Endothelial cell (in vitro differentiated cells): ENCODE measurements around the gene MTCH1. TPM values are rescaled to one million over a fixed set of nuclear protein-coding genes. Genes with fewer than 3 reads are reported as not detected.
A peak's percentile ranks its signal among the peaks of the same experiment; 100 is the strongest.

Experiments
- DNase-seq: peaks from one replicate; pipeline ENCODE4 v3.0.0; 2021; ENCODE audit warnings: low spot score
- H3K27ac Mint-ChIP-seq: one replicate; pipeline ENCODE4 v1.8.0; 2021; ENCODE audit warnings: mixed read lengths, inconsistent platforms; ENCODE audit not compliant: unreplicated experiment
- H3K27me3 Mint-ChIP-seq: one replicate; pipeline ENCODE4 v1.8.0; 2021; ENCODE audit warnings: mild to moderate bottlenecking, moderate library complexity, mixed read lengths, inconsistent platforms; ENCODE audit not compliant: unreplicated experiment
- H3K36me3 Mint-ChIP-seq: one replicate; pipeline ENCODE4 v1.8.0; 2021; ENCODE audit warnings: mild to moderate bottlenecking, low read depth, mixed read lengths, inconsistent platforms; ENCODE audit not compliant: unreplicated experiment
- H3K4me1 Mint-ChIP-seq: one replicate; pipeline ENCODE4 v1.8.0; 2021; ENCODE audit warnings: mild to moderate bottlenecking, mixed read lengths, inconsistent platforms; ENCODE audit not compliant: unreplicated experiment
- H3K4me3 Mint-ChIP-seq: one replicate; pipeline ENCODE4 v1.8.0; 2021; ENCODE audit warnings: mild to moderate bottlenecking, mixed read lengths, inconsistent platforms; ENCODE audit not compliant: unreplicated experiment
- H3K9me3 Mint-ChIP-seq: one replicate; pipeline ENCODE4 v1.8.0; 2021; ENCODE audit warnings: mixed read lengths, inconsistent platforms; ENCODE audit not compliant: unreplicated experiment
- total RNA-seq: library from RNA; stranded (reverse); fragmentation: NEBNext Ultra II Directional; extraction: Animal tissue kit (Norgen Biotek cat#: 25700); gene quantifications from one replicate; pipeline ENCODE4 v1.2.1, GENCODE V29; 2021; ENCODE audit not compliant: unreplicated experiment
- TF ChIP-seq, protein P1 (sequence below): fragments of 200-600 bp; sonication (generic); IDR thresholded peaks from one replicate; pipeline ENCODE4 v1.5.0; 2021; ENCODE audit warnings: antibody characterized with exemption; ENCODE audit not compliant: unreplicated experiment

The MTCH1 gene
- total RNA-seq, 1 donor from 2014 or later, result 304 TPM

DNA sequence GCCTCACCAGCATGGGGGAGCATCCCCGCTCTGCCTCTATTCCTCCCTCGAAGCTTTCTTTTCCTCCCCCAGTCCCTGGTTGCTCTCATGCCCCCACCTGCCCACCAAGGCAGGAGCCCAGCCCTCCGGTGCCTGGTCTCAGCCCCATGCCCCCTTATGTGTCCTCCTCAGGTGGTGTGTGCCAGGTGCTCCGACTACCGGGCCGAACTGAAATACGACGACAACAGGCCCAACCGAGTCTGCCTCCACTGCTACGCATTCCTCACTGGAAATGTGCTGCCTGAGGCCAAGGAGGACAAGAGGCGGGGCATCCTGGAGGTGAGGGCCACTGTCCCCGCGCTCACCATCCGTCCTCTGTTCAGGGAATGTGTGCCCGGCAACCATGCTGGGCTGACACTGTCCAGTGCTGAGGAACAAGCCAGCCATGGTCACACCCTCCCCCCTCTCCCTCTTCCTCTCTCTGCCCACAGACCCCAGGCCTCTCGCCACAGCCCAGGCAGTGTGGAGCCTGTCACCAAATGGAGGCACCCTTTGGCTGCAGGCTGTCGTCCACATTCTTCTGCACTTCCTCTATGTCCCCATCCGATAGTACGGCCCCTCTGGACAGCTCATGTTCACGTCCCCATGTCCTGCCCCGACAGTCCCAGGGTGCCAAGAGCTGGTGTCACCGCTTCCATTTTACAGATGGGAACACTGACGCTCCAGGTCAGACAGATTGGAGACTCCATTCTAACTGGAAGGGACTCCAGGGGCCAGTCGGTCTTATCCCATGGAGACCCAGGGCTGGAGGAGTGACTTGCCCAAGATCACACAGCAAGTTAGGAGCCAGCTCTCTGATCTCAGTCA, 39.8 kb upstream of the MTCH1 start:
- no peak for DNase-seq
- Mint-ChIP-seq H3K27me3 (peaks cover 4% of the 10 kb centered on the region), H3K4me3 (peak overlapping the region; percentile 47), H3K27ac (no peak overlapping the region), H3K36me3 (no peaks in the 10 kb centered on the region), H3K9me3 (no peaks in the 10 kb centered on the region), H3K4me1 (no peaks in the 10 kb centered on the region)
- TF ChIP-seq, protein P1, sequence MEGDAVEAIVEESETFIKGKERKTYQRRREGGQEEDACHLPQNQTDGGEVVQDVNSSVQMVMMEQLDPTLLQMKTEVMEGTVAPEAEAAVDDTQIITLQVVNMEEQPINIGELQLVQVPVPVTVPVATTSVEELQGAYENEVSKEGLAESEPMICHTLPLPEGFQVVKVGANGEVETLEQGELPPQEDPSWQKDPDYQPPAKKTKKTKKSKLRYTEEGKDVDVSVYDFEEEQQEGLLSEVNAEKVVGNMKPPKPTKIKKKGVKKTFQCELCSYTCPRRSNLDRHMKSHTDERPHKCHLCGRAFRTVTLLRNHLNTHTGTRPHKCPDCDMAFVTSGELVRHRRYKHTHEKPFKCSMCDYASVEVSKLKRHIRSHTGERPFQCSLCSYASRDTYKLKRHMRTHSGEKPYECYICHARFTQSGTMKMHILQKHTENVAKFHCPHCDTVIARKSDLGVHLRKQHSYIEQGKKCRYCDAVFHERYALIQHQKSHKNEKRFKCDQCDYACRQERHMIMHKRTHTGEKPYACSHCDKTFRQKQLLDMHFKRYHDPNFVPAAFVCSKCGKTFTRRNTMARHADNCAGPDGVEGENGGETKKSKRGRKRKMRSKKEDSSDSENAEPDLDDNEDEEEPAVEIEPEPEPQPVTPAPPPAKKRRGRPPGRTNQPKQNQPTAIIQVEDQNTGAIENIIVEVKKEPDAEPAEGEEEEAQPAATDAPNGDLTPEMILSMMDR, result no peak

DNA sequence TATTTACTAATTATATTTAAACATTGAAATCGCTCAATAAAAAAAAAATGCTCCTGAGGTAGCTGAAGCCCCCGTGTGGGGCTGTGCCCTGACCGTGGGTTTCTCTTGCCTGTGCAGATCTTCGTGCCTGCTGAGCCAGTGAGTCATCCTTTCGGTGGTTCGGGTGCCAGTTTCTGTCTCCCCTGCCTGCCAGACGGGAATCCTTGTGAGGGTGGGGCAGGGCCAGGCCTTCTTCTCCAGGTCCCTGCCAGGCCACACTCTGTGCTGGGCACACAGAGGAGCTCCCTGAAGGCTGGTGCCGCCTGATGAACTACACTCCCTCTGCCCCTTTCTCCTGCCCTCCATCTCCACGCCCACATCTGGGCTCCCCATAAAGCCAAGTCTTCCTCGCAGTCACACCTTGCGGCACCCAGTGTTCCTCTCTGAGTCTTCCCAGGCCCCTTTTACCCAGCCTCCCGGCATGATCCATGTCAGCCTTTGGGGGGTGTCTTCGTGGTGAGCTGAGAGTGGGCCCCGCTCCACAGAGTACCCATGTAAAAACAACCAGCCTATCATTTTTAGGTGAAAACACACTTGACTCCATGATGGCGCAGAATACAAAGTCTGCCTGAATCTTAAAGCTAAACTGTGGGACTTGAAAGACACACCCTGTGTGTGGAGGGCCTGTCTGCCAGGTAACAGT, 38.8 kb upstream of the MTCH1 start:
- Mint-ChIP-seq H3K36me3 (no peaks in the 10 kb centered on the region), H3K4me1 (no peaks in the 10 kb centered on the region), H3K27me3 (peaks cover 6% of the 10 kb centered on the region), H3K4me3 (no peak overlapping the region), H3K9me3 (no peaks in the 10 kb centered on the region), H3K27ac (no peak overlapping the region)
- TF ChIP-seq, protein P1, result no peak
- DNase-seq, result no peak

DNA sequence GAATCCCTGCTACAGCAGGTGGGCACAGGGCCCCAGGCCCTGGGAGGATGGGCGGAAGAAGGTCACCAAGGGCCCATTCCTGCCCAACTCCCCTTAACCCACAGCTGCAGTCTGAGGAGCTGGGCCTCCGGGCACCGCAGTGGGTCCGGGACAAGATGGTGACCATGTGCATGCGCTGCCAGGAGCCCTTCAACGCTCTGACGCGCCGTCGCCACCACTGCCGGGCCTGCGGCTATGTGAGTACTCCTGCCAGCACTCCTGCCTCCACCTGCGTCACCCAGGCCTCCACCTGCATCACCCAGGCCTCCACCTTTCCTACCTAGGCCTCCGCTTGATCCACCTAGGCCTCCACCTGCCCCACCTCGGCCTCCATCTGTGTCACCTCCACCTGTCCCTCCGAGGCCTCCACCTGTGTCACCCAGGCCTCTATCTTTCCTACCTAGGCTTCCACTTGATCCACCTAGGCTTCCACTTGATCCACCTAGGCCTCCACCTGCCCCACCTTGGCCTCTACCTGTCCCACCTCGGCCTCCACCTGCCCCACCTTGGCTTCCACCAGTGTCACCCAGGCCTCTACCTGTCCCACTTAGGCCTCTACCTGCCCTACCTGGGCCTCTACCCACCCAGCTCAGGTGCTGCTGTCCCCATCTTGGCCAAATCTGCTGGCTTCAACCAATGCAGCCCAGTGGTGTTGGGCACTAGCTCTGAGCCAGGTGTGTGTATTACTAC, 36.3 kb upstream of the MTCH1 start:
- Mint-ChIP-seq H3K4me1 (peaks cover 2% of the 10 kb centered on the region), H3K9me3 (no peaks in the 10 kb centered on the region), H3K4me3 (no peak overlapping the region), H3K36me3 (no peaks in the 10 kb centered on the region), H3K27ac (no peak overlapping the region), H3K27me3 (peaks cover 6% of the 10 kb centered on the region)
- TF ChIP-seq, protein P1, result no peak
- no peak for DNase-seq

DNA sequence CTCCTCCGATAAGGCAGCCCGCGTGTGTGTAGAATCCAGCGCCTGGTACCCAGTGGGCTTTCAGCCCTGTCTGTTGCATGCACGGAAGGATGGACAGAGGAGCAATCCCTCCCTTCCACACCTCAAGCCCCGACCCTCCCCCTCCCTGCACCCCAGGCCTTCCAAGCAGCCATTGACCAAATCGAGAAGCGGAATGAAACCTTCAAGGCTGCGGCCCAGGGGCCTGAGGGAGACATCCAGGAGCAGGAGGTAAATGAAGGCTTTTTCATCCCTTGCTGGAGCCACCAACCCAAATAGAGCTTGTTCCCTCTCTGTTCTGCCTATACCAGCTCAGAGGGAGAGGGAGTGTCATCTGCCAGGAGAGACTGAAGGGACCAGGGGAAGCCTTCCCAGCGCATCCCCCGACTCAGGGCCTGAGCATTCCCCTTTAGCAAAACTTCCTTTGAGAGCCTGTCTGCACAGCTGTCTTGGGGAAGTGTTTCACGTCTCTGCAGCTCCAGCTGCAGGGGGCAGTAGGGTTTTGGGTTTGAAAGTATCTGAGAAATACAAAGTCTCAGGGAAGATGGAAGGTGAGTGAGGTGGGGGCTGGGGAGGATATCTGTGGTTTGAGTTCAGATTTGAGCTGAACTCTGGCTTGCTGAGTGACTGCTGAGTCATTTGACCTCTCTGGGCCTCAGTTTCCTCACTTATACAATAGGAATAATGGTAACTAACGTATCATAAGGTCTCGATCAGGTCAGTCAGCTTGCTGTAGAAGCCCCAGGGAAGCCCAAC, 35.5 kb upstream of the MTCH1 start:
- Mint-ChIP-seq H3K4me1 (peaks cover 2% of the 10 kb centered on the region), H3K36me3 (no peaks in the 10 kb centered on the region), H3K27me3 (peaks cover 6% of the 10 kb centered on the region), H3K4me3 (no peak overlapping the region), H3K9me3 (no peaks in the 10 kb centered on the region), H3K27ac (no peak overlapping the region)
- peak; percentile 58 for DNase-seq
- TF ChIP-seq, protein P1, result no peak
